Measurements from ENCODE around the gene TMEM161A.

The TMEM161A gene

DNA sequence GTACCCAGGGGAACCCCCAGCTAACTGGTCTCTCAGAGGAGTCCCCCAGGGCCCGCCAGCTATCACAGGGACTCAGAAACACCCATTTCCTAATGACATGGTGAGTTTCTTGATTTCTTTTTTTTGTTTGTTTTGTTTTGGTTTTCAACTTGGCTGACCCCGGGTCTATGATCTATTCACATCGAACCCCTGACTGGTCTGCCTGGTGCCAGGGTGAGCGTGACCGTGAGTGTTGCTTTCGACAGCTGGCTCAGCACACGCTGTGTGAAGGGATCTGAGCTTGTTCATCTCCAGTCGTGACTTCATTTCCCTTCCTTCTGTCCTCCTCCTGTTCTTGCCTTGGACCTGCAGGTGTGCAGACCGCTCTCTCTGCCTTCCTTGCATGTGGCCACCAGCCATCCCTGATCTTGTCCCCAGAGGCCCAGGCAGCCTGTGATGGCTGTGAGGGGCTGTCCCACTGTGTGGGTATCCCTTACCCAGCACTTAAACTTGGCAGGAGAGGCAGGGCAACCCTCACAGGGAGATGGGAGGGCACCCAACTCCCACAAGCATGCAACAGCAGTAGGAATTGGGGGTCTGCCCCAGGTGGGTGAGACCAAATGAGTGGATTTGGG is 26.2 kb downstream of the TMEM161A start:
- TF ChIP-seq, protein P1, sequence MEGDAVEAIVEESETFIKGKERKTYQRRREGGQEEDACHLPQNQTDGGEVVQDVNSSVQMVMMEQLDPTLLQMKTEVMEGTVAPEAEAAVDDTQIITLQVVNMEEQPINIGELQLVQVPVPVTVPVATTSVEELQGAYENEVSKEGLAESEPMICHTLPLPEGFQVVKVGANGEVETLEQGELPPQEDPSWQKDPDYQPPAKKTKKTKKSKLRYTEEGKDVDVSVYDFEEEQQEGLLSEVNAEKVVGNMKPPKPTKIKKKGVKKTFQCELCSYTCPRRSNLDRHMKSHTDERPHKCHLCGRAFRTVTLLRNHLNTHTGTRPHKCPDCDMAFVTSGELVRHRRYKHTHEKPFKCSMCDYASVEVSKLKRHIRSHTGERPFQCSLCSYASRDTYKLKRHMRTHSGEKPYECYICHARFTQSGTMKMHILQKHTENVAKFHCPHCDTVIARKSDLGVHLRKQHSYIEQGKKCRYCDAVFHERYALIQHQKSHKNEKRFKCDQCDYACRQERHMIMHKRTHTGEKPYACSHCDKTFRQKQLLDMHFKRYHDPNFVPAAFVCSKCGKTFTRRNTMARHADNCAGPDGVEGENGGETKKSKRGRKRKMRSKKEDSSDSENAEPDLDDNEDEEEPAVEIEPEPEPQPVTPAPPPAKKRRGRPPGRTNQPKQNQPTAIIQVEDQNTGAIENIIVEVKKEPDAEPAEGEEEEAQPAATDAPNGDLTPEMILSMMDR (IDR thresholded peaks at IDR 0.05; ENCODE audit: borderline replicate concordance, extremely low read depth, low read length, poor library complexity, severe bottlenecking), result no peak
- no peak for TF ChIP-seq EZH2 (IDR thresholded peaks at IDR 0.05; ENCODE audit: borderline replicate concordance, low read depth, low read length, severe bottlenecking)
- no peak for DNase-seq
- Histone ChIP-seq H2AFZ (ENCODE audit: low read depth, low read length) (no peak overlapping the region), H3K27me3 (ENCODE audit: insufficient read depth, low read length, poor library complexity) (no peaks in the 10 kb centered on the region), H3K36me3 (ENCODE audit: insufficient read depth, low read length) (peaks cover 3% of the 10 kb centered on the region; the same call in 1 of the 2 replicates), H3K9ac (ENCODE audit: low read depth, low read length) (no peak overlapping the region), H3K4me2 (ENCODE audit: insufficient read depth, low read length) (no peak overlapping the region), H3K4me3 (ENCODE audit: low read depth in 1 of 2, low read length in 2 of 2) (no peak overlapping the region), H3K9me3 (ENCODE audit: insufficient read depth, low read length, severe bottlenecking) (no peaks in the 10 kb centered on the region), H3K79me2 (ENCODE audit: insufficient read depth, low read length) (no peaks in the 10 kb centered on the region), H3K27ac (ENCODE audit: low read length) (no peak overlapping the region), H4K20me1 (ENCODE audit: insufficient read depth, low read length) (no peaks in the 10 kb centered on the region), H3K4me1 (ENCODE audit: insufficient read depth, low read length) (no peaks in the 10 kb centered on the region)
- ATAC-seq (ENCODE audit: insufficient read depth, low read depth), result no peak

DNA sequence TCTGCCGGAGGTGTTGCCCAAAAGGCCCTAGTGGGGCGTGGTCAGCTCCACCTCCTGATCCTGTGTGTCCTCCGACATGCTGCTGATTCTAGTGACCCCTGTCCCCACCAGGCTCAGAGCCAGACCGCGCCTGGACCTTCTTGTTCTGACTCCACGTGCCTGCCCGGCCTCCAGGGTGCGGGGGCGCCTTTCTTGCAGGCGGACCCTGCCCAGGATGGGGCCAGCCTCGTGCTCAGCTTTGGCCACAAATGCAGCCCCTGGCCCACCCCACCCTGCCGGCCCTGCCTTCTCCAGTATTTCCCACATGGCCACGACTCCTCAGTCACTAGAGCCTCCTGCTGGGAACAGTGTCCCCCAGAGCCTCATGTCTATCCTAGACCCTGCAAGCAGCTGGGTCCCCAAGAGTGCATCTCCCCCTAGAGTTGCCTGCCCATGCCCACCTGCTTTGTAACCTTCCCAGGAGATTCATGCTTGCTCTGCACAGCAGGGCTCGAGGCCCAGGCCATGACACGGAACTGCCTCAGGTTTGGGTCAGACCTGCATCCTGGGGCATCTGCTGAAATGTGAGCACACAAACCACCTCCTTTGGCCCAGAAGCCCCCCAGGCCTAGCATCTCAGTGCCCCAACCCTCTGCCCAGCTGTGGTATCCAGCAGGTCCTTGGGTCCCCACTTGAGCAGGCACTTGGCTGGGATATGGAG is 27.0 kb downstream of the TMEM161A start:
- TF ChIP-seq, protein P1 (IDR thresholded peaks at IDR 0.05; ENCODE audit: borderline replicate concordance, extremely low read depth, low read length, poor library complexity, severe bottlenecking), result no peak
- no peak for TF ChIP-seq EZH2 (IDR thresholded peaks at IDR 0.05; ENCODE audit: borderline replicate concordance, low read depth, low read length, severe bottlenecking)
- Histone ChIP-seq H3K79me2 (ENCODE audit: insufficient read depth, low read length) (no peaks in the 10 kb centered on the region), H3K4me2 (ENCODE audit: insufficient read depth, low read length) (no peak overlapping the region), H4K20me1 (ENCODE audit: insufficient read depth, low read length) (no peaks in the 10 kb centered on the region), H3K36me3 (ENCODE audit: insufficient read depth, low read length) (peaks cover 3% of the 10 kb centered on the region; the same call in 1 of the 2 replicates), H3K4me3 (ENCODE audit: low read depth in 1 of 2, low read length in 2 of 2) (no peak overlapping the region), H3K4me1 (ENCODE audit: insufficient read depth, low read length) (no peaks in the 10 kb centered on the region), H3K27ac (ENCODE audit: low read length) (no peak overlapping the region), H3K9ac (ENCODE audit: low read depth, low read length) (no peak overlapping the region), H2AFZ (ENCODE audit: low read depth, low read length) (no peak overlapping the region), H3K27me3 (ENCODE audit: insufficient read depth, low read length, poor library complexity) (no peaks in the 10 kb centered on the region), H3K9me3 (ENCODE audit: insufficient read depth, low read length, severe bottlenecking) (no peaks in the 10 kb centered on the region)
- DNase-seq (no peak), ATAC-seq (ENCODE audit: insufficient read depth, low read depth) (no peak)

DNA sequence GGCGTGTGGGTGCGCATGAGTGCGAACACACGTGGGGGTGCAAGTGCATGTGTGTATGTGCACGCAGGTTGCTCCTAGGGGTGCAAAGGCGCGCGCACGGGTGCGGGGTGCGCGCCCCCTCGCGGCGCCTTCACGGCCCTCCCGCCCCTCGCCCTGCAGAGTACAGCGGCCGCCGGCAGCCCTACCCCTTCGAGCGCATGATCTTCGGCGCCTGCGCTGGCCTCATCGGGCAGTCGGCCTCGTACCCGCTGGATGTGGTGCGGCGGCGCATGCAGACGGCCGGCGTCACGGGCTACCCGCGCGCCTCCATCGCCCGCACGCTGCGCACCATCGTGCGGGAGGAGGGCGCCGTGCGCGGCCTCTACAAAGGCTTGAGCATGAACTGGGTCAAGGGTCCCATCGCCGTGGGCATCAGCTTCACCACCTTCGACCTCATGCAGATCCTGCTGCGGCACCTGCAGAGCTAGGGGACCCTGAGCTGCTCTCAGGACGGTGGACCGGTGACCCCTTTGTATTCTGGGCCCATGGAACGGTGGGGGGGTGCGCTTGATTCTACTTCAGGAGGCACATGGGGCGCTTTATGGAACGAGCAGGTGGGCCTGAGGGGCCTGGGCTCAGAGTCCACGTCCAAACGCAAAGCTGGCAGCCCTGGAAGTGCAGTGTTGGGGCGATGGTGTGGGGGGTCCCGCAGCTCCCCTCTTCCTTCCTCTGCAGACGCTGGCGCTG is 27.7 kb downstream of the TMEM161A start:
- TF ChIP-seq EZH2 (IDR thresholded peaks at IDR 0.05; ENCODE audit: borderline replicate concordance, low read depth, low read length, severe bottlenecking), result no peak
- Histone ChIP-seq H3K79me2 (ENCODE audit: insufficient read depth, low read length) (no peaks in the 10 kb centered on the region), H3K4me1 (ENCODE audit: insufficient read depth, low read length) (no peaks in the 10 kb centered on the region), H3K36me3 (ENCODE audit: insufficient read depth, low read length) (peaks cover 3% of the 10 kb centered on the region; the same call in 1 of the 2 replicates), H3K9me3 (ENCODE audit: insufficient read depth, low read length, severe bottlenecking) (no peaks in the 10 kb centered on the region), H3K9ac (ENCODE audit: low read depth, low read length) (no peak overlapping the region), H3K4me2 (ENCODE audit: insufficient read depth, low read length) (no peak overlapping the region), H3K27ac (ENCODE audit: low read length) (no peak overlapping the region), H3K4me3 (ENCODE audit: low read depth in 1 of 2, low read length in 2 of 2) (no peak overlapping the region), H2AFZ (ENCODE audit: low read depth, low read length) (no peak overlapping the region), H3K27me3 (ENCODE audit: insufficient read depth, low read length, poor library complexity) (no peaks in the 10 kb centered on the region), H4K20me1 (ENCODE audit: insufficient read depth, low read length) (no peaks in the 10 kb centered on the region)
- DNase-seq, result no peak
- ATAC-seq (ENCODE audit: insufficient read depth, low read depth), result no peak

DNA sequence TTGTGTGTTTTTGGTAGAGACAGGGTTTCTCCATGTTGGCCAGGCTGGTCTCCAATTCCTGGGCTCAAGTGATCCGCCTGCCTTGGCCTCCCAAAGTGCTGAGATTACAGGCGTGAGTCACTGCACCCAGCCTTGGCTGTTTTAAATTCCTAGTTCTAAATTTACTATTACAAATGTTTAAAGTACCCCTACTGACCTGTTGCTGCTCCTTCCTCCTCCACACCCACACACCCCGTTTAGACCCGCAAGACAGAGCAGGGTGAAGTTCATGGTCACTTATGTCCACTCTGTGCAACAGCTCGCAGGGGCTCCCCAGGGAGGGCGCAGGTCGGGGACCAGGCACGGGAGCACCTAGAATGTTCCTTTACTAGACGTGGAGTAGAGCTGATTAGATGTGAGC is 28.7 kb downstream of the TMEM161A start:
- no peak overlapping the region for H3K4me2 ChIP-seq (ENCODE audit: insufficient read depth, low read length)
- no peaks in the 10 kb centered on the region for H3K27me3 ChIP-seq (ENCODE audit: insufficient read depth, low read length, poor library complexity)
- no peak overlapping the region for H3K27ac ChIP-seq (ENCODE audit: low read length)
- H4K20me1 ChIP-seq (ENCODE audit: insufficient read depth, low read length), result no peaks in the 10 kb centered on the region
- H3K9ac ChIP-seq (ENCODE audit: low read depth, low read length), result no peak overlapping the region
- no peak overlapping the region for H2AFZ ChIP-seq (ENCODE audit: low read depth, low read length)
- no peaks in the 10 kb centered on the region for H3K79me2 ChIP-seq (ENCODE audit: insufficient read depth, low read length)
- no peak for TF ChIP-seq EZH2 (IDR thresholded peaks at IDR 0.05; ENCODE audit: borderline replicate concordance, low read depth, low read length, severe bottlenecking)
- TF ChIP-seq, protein P1 (IDR thresholded peaks at IDR 0.05; ENCODE audit: borderline replicate concordance, extremely low read depth, low read length, poor library complexity, severe bottlenecking), result no peak
- no peaks in the 10 kb centered on the region for H3K4me1 ChIP-seq (ENCODE audit: insufficient read depth, low read length)
- ATAC-seq (ENCODE audit: insufficient read depth, low read depth), result no peak
- H3K36me3 ChIP-seq (ENCODE audit: insufficient read depth, low read length), result peaks cover 3% of the 10 kb centered on the region; the same call in 1 of the 2 replicates
- no peak overlapping the region for H3K4me3 ChIP-seq (ENCODE audit: low read depth in 1 of 2, low read length in 2 of 2)
- no peak for DNase-seq
- H3K9me3 ChIP-seq (ENCODE audit: insufficient read depth, low read length, severe bottlenecking), result no peaks in the 10 kb centered on the region
